GM19455 (cell line): ENCODE measurements around the gene NBDY.
"Not testable (repeated sequence)": the region's sequence is repeated elsewhere in the genome, so short reads cannot be mapped to it uniquely, and the experiment has no call there.

ENCODE experiments used
- ATAC-seq: cut with Tn5 transposase; IDR thresholded peaks from one replicate; pipeline ENCODE4 v1.9.1; 2021; ENCODE audit not compliant: unreplicated experiment

NBDY gene

GRCh38 chrX:56798866-56799758 lies 70.1 kb downstream of the NBDY start:
- ATAC-seq = no peak

GRCh38 chrX:56800307-56800706 lies 71.3 kb downstream of the NBDY start:
- ATAC-seq = no peak

- peak; percentile 83 for ATAC-seq
Measured at GRCh38 chrX:56800801-56801200, 71.8 kb downstream of the NBDY start.

GRCh38 chrX:56802428-56802827 lies 73.4 kb downstream of the NBDY start:
- no peak for ATAC-seq

- no peak for ATAC-seq
Measured at GRCh38 chrX:56802921-56803849, 74.1 kb downstream of the NBDY start.

GRCh38 chrX:56803850-56804681 lies 75.0 kb downstream of the NBDY start:
- ATAC-seq = no peak

GRCh38 chrX:56804867-56805266 lies 75.8 kb downstream of the NBDY start:
- no peak for ATAC-seq

GRCh38 chrX:56805399-56805798 lies 76.4 kb downstream of the NBDY start:
- no peak for ATAC-seq

GRCh38 chrX:56806176-56806575 lies 77.1 kb downstream of the NBDY start:
- ATAC-seq = not testable (repeated sequence)

GRCh38 chrX:56811599-56811998 lies 82.6 kb downstream of the NBDY start:
- no peak for ATAC-seq

- peak; percentile 87 for ATAC-seq
Measured at GRCh38 chrX:56812515-56813105, 83.6 kb downstream of the NBDY start.

GRCh38 chrX:56813318-56813837 lies 84.3 kb downstream of the NBDY start:
- peak; percentile 40 for ATAC-seq

- ATAC-seq = no peak
Measured at GRCh38 chrX:56817179-56817578, 88.1 kb downstream of the NBDY start.

- ATAC-seq = no peak
Measured at GRCh38 chrX:56826020-56826419, 97.0 kb downstream of the NBDY start.

GRCh38 chrX:56833626-56834025 lies 104.6 kb downstream of the NBDY start:
- ATAC-seq = no peak

- no peak for ATAC-seq
Measured at GRCh38 chrX:56853436-56853835, 124.4 kb downstream of the NBDY start.

GRCh38 chrX:56857042-56857441 lies 128.0 kb downstream of the NBDY start:
- no peak for ATAC-seq

GRCh38 chrX:56860888-56861287 lies 131.8 kb downstream of the NBDY start:
- no peak for ATAC-seq
